Posterior vena cava (tissue), 2 donors: ENCODE results near the gene FAM20B. TPM values are rescaled to one million over a fixed set of nuclear protein-coding genes. Genes with fewer than 3 reads are reported as not detected.

Experiments
- DNase-seq: peaks from one replicate; pipeline ENCODE4 v3.0.0-alpha.2; 2020; ENCODE audit warnings: low spot score
- intact Hi-C, 2 donors: fragments of 100-400 bp; cut with DNase I; formaldehyde crosslinking; loops; one replicate each; pipeline versions ENCODE4 v1.14.1 to v1.14.2; 2022 to 2023
- total RNA-seq, 2 donors: library from RNA; stranded (reverse); fragmentation: NEBNext Ultra II Directional; extraction: Animal tissue kit (Norgen Biotek cat#: 25700); gene quantifications; one replicate each; pipeline ENCODE4 v1.2.1, GENCODE V29; 2021
- donor health status: DM: yes; HTN: yes; CAD: no.
- donor health status: DM: yes; HTN: yes; CAD: no.

The FAM20B gene
- total RNA-seq, 2 donors from 2014 or later, result 71.7 to 91.1 TPM

DNA sequence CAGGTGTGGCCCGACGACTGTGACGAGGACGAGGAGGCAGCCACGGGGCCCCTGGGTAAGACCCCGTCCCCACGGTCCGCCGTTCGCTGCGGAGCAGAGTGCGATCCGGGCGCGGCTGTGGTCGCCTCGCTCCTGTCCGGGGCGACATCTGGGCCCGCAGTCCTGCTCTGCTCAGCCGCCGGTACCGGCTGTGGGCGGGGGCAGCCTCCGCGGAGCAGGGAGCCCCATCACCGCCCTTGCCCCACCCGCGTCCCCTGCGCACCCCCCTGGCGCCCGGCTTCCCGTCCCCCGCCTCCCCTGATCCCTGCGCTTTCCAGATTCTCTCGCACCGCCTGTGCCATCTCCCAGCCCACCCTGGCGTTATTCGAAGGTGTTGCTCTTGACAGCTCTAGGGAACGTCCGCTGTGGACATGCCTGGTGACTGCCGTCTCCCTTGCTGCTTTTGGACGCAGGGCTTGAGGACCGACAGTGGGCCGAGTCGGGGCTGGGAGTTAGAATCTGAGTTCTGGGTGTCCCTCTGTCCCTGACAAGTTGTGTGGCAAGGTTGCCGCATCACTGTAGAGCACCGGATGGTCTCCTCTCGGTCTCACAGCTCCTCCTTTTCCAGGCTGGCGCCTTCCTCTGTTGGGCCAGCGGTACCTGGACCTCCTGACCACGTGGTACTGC, 56.8 kb downstream of the FAM20B start:
- peak; percentile 84 for DNase-seq
- intact Hi-C loops, result loop anchor here in 1 of 2 donors (5.0 kb wide), 1 partner anchor 285 kb away; the partner anchor contains the start of gene AXDND1

DNA sequence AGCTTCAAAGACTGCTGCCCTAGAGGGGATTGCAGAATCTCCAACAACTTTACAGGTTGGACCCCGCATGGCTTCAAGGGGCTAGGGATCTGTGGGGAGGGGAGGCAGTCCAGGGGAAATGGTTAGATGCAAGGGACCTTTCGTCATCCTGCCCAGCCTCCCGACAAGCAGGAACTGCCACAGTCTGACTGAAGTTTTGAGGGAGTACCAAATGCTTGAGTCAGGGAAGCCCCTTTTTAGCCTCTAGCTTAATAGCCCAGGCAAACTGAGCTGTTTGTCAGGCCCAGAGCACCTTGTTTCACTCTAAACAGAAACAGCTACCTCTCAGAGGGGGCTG, 57.3 kb downstream of the FAM20B start:
- intact Hi-C loops, result loop anchor here in 1 of 2 donors (5.0 kb wide), 1 partner anchor 284 kb away; the partner anchor contains the start of gene AXDND1
- DNase-seq, result no peak

DNA sequence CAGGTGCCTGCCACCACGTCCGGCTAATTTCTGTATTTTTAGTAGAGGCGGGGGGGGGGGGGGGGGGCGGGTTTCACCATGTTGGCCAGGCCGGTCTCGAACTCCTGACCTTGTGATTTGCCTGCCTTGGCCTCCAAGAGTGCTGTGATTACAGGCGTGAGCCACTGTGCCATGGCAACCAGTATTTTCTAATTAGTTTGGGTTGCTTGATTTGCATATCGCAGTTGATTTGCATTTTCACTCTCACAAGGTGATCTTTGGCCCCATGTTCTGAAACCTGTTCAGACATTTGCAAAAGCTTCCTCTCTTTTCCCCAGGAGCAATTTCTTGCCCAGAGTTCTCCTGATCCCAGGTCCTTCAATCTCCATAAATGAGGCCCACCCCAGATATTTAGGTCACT, 57.8 kb downstream of the FAM20B start:
- intact Hi-C loops, result loop anchor here in 1 of 2 donors (5.0 kb wide), 1 partner anchor 284 kb away; the partner anchor contains the start of gene AXDND1

DNA sequence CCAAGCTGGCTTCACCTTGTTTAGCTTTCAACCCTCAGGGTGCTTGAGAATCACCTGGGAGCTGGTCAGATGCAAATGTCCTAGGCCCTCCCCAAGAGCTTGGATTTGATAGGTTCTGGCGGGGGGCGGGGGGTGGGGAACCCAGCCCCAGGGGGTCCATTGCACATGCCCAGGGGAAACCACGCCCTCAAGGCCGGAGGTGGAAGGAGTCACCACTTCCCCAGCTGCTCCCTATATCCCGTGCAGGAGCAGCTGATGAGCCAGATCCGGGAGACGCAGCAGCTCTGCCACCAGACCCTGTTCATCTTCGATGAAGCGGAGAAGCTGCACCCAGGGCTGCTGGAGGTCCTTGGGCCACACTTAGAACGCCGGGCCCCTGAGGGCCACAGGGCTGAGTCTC, 62.0 kb downstream of the FAM20B start:
- DNase-seq, result no peak
- intact Hi-C loops, result no loop called here

More for the DNA sequence above, 57.8 kb downstream of the FAM20B start:
- DNase-seq, result no peak

DNA sequence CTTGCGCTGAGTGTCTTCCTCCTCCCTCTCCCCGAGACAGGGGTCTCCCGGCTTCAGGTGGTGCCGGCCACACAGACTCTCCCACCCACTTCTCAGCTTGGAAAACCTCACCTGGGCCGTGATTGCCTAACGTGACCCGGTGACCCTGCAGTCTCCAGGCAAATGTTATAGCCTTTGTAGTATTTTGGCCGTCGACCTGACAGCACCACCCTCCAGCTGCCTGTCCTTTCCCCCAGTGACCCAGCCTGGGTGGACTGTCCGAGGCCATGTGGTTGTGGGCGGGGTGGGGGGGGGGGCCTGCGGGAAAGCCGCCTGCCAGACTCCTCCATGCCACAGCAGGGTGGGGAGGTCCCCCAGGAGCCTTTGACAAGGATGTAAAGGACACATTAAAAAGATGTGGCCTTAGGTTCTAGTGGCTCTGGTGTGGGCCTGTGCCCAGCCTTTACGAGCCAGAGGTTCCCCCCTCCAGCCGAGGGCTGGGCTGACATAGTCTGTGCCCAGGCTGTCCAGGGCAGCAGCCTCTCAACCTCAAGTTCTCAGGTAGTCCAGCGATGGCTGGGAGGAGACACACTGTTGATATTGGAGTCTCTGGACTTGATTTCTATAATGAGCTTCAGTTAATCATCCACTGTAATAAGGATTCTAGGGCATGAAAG, 64.3 kb downstream of the FAM20B start:
- intact Hi-C loops, result no loop called here
- no peak for DNase-seq

DNA sequence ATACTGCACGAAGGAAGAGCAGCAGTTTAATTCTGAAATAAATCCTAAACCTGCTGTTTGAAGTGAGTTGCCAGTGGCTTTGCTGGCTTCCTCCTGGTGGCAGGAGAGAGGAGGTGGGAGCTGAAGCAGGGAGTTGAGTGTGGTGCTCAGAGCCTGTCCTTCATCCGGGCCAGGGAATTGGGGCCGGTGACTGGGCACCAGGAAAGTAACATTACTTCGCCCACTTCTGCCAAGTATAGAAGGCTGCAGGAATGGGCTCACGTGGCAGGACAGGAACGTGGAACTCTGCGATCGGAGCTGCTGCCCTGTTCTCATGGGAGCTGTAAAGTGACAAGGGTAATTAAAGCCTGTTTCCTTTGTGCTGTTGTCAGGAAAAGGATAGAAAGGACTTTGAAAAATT, 64.8 kb downstream of the FAM20B start:
- DNase-seq, result no peak
- intact Hi-C loops, result no loop called here

DNA sequence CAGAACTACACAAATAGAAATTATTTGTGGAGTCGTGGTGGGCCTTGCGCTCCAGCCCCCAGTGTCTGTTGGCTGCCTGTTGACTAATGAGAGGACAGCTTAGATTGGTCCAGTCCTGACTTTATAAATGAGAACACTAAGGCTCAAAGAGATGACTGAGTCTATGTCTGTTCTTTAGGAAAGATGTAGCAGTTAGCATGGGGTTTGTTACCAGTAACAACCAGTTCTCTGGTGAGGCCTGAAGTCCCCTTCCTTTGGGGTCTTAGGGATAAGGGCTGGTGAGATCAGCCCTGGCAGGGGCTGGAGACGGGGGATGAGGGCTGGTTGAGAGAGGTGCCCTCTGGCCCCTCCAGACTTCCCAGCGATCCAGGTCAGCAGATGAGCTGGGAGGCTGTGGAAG, 65.2 kb downstream of the FAM20B start:
- DNase-seq, result no peak
- intact Hi-C loops, result no loop called here

DNA sequence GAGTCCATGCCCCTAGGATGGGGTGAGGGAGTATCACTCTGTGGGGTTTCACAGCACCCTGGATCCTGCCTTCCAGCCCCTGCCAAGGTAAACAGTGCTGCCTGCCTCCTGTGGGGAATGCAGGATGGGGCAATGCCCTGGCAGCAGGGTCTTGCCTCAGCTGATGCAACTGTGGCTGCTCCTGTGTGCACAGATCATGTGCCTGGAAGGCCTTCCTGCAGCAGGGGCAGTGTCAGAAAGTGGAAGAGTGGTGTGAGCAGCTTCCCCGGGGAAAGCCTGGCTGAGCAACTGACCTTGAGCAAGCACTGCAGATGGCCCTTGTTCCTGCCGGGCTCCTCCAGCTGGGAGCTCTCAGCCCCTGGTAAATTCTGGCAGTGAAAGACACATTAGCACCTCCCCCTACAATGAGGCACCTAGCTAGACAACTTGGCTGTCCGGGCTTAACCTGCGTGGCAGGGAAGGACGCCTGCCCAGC, 66.0 kb downstream of the FAM20B start:
- intact Hi-C loops, result no loop called here
- no peak for DNase-seq

DNA sequence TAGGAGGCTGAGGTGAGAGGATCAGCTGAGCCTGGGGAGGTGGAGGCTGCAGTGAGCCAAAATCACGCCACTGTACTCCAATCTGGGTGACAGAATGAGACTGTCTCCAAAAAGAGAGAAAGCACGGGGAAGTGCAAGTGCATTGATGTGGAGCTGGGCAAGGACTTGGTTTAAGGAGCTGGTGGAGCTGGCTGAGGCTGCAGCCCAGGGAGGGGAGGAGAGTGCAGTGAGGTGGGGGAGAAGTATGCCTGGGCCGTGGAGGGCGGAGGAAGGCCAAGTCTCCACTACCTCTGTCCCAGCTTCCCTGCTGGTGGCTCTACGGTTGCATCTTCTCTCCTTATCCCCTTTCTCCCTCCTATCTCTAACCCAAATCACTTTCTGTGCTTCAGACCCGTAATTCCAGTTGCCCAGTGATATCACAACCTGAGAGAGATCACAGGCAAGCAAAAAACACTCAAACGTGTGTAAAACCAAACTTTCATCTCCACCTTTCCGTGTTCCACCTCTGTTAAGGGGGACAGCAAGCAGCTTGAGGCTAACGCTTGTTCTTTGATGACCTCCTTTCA, 67.3 kb downstream of the FAM20B start:
- intact Hi-C loops, result no loop called here
- DNase-seq, result no peak

DNA sequence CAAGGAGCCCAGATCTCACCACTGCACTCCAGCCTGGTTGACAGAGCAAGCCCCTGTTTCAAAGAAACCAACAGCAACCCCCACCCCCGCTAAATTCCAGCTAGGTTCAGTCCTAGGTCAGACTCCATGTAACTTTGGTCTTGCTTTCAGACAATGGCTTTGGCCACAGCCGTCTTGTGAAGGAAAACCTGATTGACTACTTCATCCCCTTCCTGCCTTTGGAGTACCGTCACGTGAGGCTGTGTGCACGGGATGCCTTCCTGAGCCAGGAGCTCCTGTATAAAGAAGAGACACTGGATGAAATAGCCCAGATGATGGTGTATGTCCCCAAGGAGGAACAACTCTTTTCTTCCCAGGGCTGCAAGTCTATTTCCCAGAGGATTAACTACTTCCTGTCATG, 69.1 kb downstream of the FAM20B start:
- DNase-seq, result no peak
- intact Hi-C loops, result loop anchor here in 1 of 2 donors (5.0 kb wide), 1 partner anchor 652 kb away; no protein-coding TSS in a partner anchor

DNA sequence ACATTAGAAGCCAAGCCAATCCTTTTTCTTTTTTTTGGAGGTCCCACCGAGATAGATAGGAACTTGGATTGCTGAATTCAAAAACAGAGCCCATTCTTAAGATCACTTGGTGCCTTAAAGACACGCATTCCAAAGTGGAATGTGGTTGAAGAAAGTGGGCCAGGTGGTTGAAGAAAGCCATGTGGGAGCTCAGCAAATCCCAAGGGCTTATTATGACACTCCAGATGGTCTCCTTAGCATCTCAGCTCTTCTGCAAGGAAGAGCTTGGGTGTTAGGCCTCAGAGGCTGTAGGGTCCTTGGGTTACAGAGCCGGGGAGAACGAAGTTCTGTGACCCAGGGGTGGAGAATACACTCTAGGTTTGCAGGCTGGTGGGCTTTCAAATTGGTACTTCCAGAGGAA, 69.7 kb downstream of the FAM20B start:
- DNase-seq, result no peak
- intact Hi-C loops, result loop anchor here in 1 of 2 donors (5.0 kb wide), 1 partner anchor 652 kb away; no protein-coding TSS in a partner anchor

DNA sequence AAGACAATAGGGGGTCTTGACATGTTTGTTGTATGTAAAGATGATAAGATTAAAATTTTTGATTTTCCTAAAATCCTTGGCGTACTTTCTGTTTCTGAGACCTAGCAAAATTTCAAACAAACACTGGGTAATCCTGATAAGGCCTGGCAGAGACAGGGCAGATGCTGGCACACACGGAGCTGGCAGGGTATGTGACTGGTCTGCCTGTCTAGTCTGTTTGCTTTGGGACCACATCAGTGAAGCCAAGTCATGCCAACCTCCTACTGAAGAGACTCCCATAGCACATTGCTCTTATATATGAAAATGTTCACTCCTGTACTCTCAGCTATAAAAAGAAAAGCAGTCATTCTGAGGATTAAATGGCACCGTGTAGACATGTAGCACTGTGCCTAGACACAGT, 70.2 kb downstream of the FAM20B start:
- DNase-seq, result no peak
- intact Hi-C loops, result loop anchor here in 1 of 2 donors (5.0 kb wide), 1 partner anchor 651 kb away; no protein-coding TSS in a partner anchor

DNA sequence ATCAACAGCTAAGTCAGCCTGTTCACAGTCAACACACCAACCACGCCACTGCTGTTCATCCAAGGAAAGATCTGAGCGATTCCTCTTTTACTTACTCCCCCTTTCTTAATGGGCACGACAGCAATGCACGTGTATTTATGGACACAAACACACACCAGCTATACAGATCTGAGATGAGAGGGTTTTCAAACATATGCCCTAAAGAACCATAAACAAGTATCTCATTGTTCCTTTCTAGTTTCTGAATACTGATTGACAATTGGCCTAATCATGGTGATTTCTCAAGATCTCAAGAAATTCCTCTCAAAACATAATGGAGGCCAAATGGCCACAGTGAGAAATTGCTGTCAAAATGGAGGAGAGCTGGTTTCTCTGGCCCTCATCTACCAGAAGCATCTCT, 74.2 kb downstream of the FAM20B start:
- no peak for DNase-seq
- intact Hi-C loops, result loop anchor here in 1 of 2 donors (5.0 kb wide), 1 partner anchor 647 kb away; no protein-coding TSS in a partner anchor

DNA sequence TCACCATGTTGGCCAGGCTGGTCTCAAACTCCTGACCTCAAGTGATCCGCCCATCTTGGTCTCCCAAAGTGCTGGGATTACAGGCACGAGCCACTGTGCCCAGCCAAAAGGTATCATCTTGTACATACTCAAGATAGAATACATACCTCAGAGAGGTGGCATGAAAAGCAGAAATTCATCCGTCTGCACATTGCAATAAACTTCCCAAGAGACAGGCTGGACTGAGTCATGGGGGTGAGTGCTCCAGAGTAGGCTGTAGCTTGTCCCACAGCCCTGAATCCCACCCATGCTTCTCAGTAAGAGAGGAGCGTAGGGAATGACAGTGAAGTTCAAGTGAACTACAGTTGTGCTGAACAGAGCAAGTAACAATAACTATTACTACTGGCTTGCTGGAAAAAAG, 75.9 kb downstream of the FAM20B start:
- intact Hi-C loops, result no loop called here
- DNase-seq, result no peak

DNA sequence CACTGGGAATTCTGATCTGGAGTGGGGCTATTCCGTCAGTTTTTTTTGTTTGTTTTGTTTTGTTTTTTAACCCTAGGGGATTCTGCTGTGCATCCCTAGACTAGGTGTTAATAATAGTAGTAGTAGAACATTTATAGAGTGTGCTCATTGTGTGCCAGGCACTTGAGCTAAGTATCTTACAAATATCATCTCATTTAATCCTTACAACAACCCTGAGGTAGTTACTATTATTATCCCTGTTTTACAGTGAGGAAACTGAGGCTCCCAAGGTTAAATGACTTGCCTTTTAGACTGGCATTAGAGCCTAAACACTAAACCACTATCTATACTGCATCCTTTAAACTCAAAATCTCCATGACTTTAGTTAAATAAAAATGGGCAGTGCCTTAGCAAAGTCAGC, 78.3 kb downstream of the FAM20B start:
- DNase-seq, result no peak
- intact Hi-C loops, result no loop called here

DNA sequence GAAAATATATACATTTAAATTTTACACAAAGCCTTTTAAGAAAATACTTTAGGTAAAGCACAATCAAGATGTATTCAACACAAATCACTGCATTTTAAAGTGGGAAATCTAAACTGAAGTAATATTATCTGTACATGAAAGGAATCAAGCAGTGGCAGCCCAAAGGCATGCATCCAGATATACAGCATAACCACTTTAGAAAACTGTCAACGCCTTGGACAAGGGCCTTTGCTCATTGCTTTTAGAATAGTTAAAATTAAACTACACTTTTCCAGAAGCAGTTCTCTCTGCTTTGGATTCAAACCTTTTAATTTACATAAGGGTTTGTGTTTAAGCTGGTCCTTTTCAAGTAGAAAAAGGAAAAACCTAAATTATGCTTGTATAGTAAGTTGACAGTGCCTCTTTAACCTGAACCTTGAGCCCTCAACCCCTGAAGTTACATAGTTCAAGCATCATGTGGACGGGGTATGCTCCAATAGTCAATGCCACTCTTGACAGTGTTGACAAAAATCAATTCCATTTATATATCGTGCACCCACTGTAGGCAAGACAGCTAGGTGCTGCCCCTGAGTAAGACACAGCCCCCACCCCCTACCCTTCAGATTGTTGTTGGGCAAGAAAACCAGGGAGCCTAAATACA, 79.0 kb downstream of the FAM20B start:
- intact Hi-C loops, result no loop called here
- no peak for DNase-seq

DNA sequence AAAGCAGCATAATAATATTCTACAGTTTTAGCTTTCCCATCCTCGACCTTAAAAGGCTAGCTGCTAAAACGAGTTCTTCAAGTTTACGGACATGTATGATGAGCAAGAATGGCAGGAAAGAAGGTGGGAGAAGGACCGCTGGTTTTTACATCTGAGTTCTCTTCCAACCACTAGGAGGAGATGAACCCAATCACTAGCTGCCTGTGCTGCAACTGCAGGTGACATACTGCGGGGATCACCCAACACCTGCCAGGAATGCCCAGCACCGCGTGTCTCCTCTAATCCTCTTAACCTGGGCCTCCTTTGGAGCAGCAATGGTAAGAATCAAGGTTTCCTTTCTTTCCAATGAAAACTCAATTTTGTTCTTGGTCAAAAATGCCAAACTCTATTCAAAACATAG, 79.7 kb downstream of the FAM20B start:
- no peak for DNase-seq
- intact Hi-C loops, result no loop called here

DNA sequence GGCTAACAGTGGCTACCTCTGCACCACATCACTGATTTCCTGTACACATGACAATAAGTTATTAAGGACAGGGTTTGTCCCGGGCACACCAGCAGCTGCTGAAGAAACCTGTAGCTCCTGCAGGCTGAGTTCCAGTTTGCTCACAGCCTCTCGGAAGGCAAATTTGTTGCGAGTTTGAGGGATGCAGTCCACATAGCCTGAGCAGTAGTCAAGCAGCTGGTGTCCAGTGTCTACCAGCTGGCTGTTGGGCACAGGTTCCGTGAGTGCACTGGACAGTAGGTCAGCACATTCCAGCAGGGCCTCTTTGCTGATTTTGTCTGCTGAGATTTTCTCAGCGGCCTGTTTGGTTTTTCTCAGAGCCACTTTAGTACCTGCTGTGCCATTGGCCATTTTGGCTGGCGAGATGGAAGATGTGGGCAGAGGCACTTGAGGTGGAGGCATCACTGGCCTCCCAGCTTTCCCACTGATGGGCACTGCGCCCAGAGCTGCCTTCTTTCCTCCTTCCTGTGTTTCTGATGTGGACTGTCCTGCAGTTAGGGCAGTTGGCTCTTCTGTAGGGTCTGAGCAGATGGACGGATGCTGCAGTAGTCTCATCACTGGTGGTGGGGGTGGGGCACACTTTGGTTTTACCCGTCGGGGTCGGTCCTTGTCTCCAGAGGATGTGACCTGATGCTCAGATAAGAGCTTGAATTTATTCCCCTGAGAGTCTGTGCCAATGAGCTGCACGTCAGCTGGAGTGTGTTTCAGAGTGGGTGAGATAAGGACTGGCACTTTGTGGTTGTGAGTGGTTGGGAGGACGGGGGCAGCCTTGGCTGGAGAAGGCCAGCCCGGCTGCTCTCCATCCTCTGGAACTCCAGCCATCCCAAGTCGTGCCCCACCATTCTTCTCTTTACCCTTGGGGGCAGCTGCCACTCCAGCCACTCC, 82.3 kb downstream of the FAM20B start:
- no peak for DNase-seq
- intact Hi-C loops, result no loop called here

DNA sequence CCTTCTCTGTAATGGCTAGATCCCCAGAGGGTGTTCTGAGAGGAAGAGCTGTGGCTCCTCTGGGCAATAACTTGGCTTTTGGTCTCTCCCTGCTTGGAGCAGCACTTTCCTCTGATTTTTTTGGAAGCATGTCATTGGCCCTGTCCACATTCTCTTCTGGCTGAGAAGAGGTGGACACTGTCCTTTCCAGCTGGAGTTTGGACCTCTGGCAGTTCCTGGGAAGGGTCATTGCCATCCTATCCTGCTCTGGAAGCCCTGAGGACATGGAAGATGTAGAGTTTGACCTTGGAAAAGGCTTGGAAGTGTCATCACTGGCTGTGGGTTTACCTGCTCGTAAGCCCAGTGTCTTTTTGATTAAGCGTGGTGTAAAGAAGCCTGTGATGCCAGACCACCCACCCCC, 83.0 kb downstream of the FAM20B start:
- no peak for DNase-seq
- intact Hi-C loops, result no loop called here
